Testis (tissue), 3 donors: ENCODE data around the gene PTPRN2. TPM values are rescaled to one million over a fixed set of nuclear protein-coding genes. Genes with fewer than 3 reads are reported as not detected.
"Not testable (repeated sequence)": the region's sequence is repeated elsewhere in the genome, so short reads cannot be mapped to it uniquely, and the experiment has no call there.

Experiments used
- DNase-seq: peaks from one replicate; pipeline ENCODE4 v3.0.0-alpha.2; 2019
- H3K27ac ChIP-seq, 2 donors: fragments of 200-600 bp; sonication (generic); one replicate each; pipeline ENCODE4 v1.5.1; 2019
- H3K27me3 ChIP-seq: fragments of 200-600 bp; sonication (generic); one replicate; pipeline ENCODE4 v1.5.1; 2019
- H3K36me3 ChIP-seq: fragments of 200-600 bp; sonication (generic); one replicate; pipeline ENCODE4 v1.5.1; 2017; ENCODE audit warnings: low read depth; ENCODE audit errors: missing control alignments
- H3K4me1 ChIP-seq: fragments of 200-600 bp; sonication (generic); one replicate; pipeline ENCODE4 v1.5.1; 2019
- H3K4me3 ChIP-seq, 2 donors: fragments of 200-600 bp; sonication (generic); one replicate each; pipeline ENCODE4 v1.5.1; 2017 to 2019
- H3K9me3 ChIP-seq: fragments of 200-600 bp; sonication (generic); one replicate; pipeline ENCODE4 v1.5.1; 2017
- CTCF ChIP-seq, 3 experiments: fragments of 450-650 bp in 2 of 3; fragments of 200-600 bp in 1 of 3; sonication (generic) in 1 of 3; IDR thresholded peaks; one replicate each; pipeline ENCODE4 v1.5.1; 2016 to 2019; ENCODE audit warnings: antibody characterized with exemption in 3 of 3, mild to moderate bottlenecking in 2 of 3, moderate library complexity in 1 of 3
- POLR2A ChIP-seq: fragments of 450-650 bp; IDR thresholded peaks from one replicate; pipeline ENCODE4 v1.6.1; 2017; ENCODE audit warnings: antibody characterized with exemption, mild to moderate bottlenecking, moderate library complexity
- WGBS, 2 donors: methylation state at CpG; one replicate each; pipeline ENCODE4 v1.1.5; 2018; 5-methylcytosine and 5-hydroxymethylcytosine counted together
- intact Hi-C: fragments of 100-400 bp; cut with DNase I; formaldehyde crosslinking; loops from one replicate; pipeline ENCODE4 v1.15.1; 2023; ENCODE audit warnings: low total_unique reads
- polyA plus RNA-seq: library from polyadenylated mRNA; stranded (reverse); fragments of 350-450 nt; fragmentation: Illumina TruSeq; extraction: RNeasy Lipid Tissue Mini Kit (QIAGEN cat#74804); gene quantifications from one replicate; pipeline ENCODE4 v1.2.3, GENCODE V29; 2014; ENCODE audit warnings: low read depth, low replicate concordance; ENCODE audit not compliant: insufficient read depth
- total RNA-seq, 2 donors: library from RNA; depleted of rRNA; stranded (reverse); fragments of >200 nt; gene quantifications; one replicate each; pipeline ENCODE4 v1.2.3, GENCODE V29; 2016

The PTPRN2 gene
- total and polyA plus RNA-seq, 3 donors from 2014 or later, result 9.3 to 10.8 (median 9.8) TPM

GRCh38 chr7:158507917-158508316, 79.7 kb downstream of the PTPRN2 start:
- H3K36me3 ChIP-seq, result no peaks in the 10 kb centered on the region
- intact Hi-C loops, result no loop called here
- no peak for TF ChIP-seq CTCF (IDR thresholded peaks at IDR 0.05)
- no peak for TF ChIP-seq POLR2A
- no peaks in the 10 kb centered on the region for H3K9me3 ChIP-seq
- no peak overlapping the region for H3K4me3 ChIP-seq
- no peak overlapping the region for H3K27ac ChIP-seq
- no peaks in the 10 kb centered on the region for H3K27me3 ChIP-seq
- DNase-seq, result no peak
- H3K4me1 ChIP-seq, result no peaks in the 10 kb centered on the region
- 78 to 80% methylated on average over 15 of the region's 15 CpGs for whole genome bisulfite sequencing, 2 donors

GRCh38 chr7:158507175-158507574, 80.4 kb downstream of the PTPRN2 start:
- 62 to 74% methylated on average over 7 of the region's 7 CpGs for WGBS, 2 donors
- DNase-seq, H3K4me3 ChIP-seq, H3K36me3 ChIP-seq, H3K4me1 ChIP-seq, H3K27ac ChIP-seq, intact Hi-C loops, H3K9me3 ChIP-seq, H3K27me3 ChIP-seq: not testable (repeated sequence)

- Histone ChIP-seq H3K4me1 (no peaks in the 10 kb centered on the region), H3K4me3 (no peak overlapping the region), H3K27me3 (no peaks in the 10 kb centered on the region), H3K36me3 (no peaks in the 10 kb centered on the region), H3K27ac (no peak overlapping the region), H3K9me3 (no peaks in the 10 kb centered on the region)
- no peak for DNase-seq
- WGBS, 2 donors, result 96 to 98% methylated on average over 5 to 12 of the region's 12 CpGs
- TF ChIP-seq CTCF (IDR thresholded peaks at IDR 0.05) (no peak), POLR2A (no peak)
- intact Hi-C loops, result no loop called here
These were observed 81.0 kb downstream of the PTPRN2 start for GRCh38 chr7:158506626-158507025.

GRCh38 chr7:158505683-158506082, 81.9 kb downstream of the PTPRN2 start:
- Histone ChIP-seq H3K9me3 (no peaks in the 10 kb centered on the region), H3K27ac (no peak overlapping the region), H3K27me3 (no peaks in the 10 kb centered on the region), H3K4me1 (no peaks in the 10 kb centered on the region), H3K4me3 (no peak overlapping the region), H3K36me3 (no peaks in the 10 kb centered on the region)
- TF ChIP-seq POLR2A, result no peak
- TF ChIP-seq CTCF (IDR thresholded peaks at IDR 0.05), result no peak
- WGBS, 2 donors, result 92 to 96% methylated on average over 14 of the region's 14 CpGs
- no peak for DNase-seq
- intact Hi-C loops, result no loop called here

GRCh38 chr7:158502068-158502750, 85.4 kb downstream of the PTPRN2 start:
- Histone ChIP-seq H3K4me3 (no peak overlapping the region), H3K9me3 (no peaks in the 10 kb centered on the region), H3K36me3 (no peaks in the 10 kb centered on the region), H3K27me3 (no peaks in the 10 kb centered on the region), H3K4me1 (no peaks in the 10 kb centered on the region), H3K27ac (no peak overlapping the region)
- intact Hi-C loops, result no loop called here
- 88 to 89% methylated on average over 10 to 11 of the region's 11 CpGs for WGBS, 2 donors
- no peak for TF ChIP-seq CTCF (IDR thresholded peaks at IDR 0.05)
- no peak for TF ChIP-seq POLR2A
- no peak for DNase-seq
